DMS153 (cell line): ENCODE results near the gene GNB1L.
"Not testable (repeated sequence)": the region's sequence is repeated elsewhere in the genome, so short reads cannot be mapped to it uniquely, and the experiment has no call there.

Source experiments
- DNase-seq: peaks from one replicate; lab custom pipeline; 2025; lab: John Stamatoyannopoulos, UW

The GNB1L gene

DNA sequence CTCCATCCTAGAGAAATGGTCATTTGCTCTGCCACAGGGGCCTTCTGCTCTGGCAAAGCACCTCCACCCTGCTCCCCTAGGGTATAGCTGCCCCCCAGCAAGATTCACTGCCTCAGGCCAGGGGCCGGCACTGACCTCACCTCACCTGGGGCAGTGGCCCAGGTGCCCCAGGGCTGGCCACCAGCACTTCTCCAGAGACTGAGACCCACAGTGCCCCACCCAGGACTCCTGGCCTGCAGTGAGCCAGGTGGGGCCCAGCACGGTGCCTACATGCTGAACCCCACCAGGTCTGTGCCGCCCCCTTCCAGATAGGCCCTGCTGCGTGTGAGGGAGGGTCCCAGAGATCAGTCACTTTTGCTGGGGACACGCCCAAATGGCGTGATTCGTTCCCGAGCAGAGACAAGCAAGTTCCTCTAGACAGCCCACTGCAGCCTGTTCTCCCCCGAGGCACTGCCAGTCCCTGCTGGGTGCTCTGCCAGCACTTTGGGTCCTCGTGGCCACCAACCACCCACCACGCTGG lies 10.8 kb downstream of the GNB1L start:
- DNase-seq: no peak

DNA sequence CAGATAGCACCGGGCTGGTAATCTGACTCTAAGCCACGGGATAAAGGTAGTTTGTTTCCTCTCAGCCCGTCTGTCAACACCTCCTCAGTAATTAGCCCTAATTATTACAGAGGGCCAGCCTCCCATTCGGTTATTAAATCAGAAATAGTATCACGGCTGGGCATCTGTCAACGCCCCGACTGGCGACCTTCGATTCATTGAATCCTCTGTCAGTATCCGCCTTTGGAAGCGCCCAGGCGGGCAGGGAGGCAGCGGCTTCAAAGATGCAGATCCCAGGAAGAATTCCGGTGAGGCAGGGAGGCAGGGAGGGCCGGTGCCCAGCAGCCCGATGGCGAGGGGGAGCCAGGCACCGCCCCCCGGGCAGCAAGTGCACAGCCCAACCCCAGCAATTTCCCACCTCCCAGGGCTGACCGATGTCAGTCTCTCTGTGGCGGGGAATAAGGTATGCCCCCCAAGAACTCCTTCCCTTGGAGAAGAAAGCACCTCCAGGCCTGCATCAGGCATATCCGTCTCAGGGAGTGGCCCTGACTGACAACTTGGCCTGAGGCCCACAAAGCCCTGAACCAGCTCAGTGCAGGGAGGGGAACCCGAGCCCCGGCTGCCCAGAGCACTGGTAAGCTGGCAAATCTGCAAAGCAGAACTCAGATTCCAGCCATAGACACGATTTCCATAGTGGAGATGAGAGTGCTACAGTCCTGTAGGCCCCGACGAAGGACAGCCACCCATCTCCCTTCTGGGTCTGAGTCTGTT lies 11.4 kb downstream of the GNB1L start:
- DNase-seq: no peak

DNA sequence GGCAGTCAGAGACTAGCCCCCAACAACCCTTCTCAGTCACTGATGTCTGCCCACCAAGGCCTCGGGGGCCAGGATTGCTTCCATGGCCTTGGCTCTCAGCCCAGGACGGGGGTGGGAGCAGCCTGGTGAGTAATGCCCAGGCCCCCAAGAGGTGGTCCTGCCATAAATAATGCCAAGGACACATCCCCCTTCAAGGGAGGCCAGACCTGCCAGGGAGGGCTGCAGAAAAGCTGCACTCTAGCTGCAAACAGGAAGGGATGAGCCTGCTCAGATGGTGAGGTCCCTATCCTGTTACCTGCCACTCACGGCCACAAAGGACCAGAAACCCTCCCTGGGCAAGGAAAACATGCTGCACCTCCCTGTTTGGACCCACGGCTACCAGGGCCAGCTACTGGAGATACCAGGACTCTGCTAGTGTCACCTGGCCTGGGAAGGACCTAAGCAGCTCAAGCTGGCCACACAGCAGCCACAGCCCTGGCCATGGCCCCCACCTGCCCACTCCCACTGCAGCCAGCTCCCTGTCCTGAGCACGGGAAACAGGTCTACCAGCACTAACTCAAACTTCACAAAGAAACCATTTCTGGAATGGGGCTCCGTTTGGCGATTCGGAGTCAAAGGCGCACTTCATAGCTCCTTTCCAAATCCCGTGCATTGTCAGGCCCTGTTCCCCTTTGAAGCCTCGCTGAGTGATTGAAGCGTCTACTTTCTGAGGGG lies 12.1 kb downstream of the GNB1L start:
- no peak for DNase-seq

DNA sequence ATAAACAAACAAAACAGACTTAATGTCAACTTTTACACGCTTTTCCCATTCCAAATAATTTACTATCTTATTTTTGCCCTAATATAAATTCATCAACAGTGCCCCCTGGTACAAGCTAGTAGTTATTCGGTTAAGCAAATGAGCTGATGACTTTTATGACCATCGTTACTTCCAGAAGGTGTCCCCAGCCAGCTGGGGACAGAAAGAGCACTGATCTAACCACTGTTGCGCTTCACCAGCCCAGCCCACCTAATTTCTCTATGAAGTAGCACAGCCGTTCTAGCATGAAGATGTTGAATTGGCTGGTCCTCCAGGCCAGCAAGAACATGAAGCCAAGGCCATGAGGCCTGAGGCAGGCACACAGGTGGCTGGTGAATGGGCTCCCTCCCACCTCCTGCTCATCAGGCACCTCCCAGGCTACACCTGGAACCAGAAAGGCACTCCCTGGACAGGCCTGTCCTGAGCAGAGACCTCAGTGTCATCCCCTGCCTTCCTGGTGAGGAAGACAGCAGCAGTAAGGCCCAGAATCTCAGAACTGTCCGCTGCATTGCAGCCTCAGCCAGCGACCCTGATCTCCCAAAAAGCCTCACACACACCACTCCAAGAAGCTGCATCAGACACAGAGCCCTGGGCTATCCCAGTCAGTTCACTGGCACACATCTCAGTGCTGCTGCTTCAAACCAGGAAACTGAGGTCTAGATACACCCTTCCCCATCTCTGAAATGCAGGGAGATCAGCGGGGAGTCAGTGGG lies 12.9 kb downstream of the GNB1L start:
- no peak for DNase-seq

DNA sequence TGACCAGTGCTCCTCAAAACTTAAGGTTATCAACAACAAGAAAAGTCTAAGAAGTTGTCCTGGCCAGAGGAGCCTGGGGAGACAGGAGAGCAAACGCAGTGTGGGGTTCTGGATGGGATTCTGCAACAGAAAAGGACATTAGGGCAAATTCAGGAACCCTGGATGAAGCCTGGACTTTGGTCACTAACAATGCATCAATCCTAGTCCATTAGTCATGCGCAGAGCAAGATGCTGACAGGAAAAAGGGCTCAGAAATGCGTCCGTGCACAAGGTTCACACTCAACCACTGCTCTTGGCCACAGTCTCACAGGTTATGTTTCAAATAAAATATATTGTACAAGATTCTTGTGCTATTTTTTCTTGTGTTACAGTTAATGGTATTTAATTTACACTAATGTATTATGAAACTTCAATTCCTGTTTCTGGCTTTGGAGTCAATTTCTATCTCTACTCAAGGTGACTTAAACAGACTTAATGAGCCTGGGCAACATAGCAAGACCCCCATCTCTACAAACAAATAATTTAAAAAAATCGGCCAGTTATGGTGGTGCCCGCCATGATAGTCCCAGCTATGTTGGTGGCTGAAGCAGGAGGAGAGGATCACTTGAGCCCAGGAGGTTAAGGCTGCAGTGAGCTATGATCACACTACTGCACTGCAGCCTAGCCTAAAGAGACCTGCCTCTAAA lies 13.6 kb downstream of the GNB1L start:
- no peak for DNase-seq

DNA sequence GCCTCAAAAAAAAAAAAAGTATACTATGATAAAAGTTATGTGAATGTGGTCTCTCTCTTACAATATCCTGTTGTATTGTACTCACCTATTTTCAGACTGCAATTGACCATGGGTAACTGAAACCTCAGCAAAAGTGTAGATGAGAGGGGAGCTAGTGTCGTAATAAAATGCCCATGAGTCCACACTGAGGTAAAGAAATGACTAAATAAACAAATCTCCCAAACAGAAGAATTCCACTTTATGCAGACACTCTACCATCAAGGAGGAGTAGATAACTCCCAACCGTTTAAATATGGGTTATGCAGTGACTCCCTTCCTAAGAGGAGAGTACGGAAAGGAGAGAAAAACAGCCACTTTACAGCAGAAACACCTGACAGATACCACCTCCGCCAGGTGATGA lies 14.6 kb downstream of the GNB1L start:
- no peak for DNase-seq

DNA sequence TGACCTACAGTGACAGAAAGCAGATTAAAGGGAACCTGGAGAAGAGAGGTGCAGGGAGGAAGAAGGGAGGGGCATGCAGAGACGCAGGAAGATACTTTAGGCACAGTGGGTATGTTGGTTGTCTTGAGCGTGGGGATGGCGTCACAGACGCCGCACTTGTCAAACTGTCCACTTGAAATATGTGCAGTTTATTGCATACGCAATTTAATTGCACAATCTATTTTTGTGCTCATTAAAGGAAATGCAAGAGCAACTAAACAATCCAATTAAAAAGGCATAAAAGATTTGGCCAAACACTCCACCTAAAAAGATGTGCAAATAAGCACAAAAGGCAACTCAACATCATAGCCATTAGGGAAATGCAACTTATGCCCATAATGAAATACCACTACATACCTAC lies 16.8 kb downstream of the GNB1L start:
- DNase-seq: no peak

DNA sequence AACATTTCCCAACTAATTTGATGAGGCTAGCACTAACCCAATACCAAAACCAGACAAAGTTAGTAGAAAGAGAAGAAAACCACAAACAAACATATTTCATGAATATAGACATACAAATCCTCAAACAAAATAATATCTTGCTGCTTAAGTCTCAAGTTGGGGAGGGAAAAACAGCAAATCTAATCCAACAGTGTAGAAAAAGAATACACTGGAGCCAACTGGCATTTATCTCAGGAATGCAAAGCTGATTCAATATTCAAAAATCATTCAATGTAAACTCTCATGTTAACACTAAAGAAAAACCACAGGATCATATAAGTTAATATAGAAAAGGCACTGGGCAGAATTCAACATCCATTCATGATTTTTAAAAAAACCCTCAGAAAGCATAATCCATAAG lies 18.2 kb downstream of the GNB1L start:
- DNase-seq: no peak

DNA sequence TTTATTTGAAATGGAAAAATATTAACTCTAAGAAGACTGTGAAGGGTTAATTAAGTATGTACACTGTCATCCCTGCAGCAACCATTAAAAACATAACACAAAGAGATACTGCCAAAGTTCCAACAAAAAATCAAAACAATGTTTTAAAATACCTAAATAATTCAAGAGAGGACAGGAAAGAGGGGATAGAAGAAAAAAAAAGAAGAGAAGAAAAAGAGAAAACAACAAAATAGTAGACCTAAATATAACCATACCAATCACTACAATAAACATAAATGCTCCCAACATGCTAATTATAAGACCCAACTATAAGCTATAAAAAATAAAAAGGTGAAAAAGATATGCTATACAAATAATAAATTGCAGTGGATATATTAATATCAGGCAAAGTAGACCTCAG lies 20.1 kb downstream of the GNB1L start:
- DNase-seq: no peak

DNA sequence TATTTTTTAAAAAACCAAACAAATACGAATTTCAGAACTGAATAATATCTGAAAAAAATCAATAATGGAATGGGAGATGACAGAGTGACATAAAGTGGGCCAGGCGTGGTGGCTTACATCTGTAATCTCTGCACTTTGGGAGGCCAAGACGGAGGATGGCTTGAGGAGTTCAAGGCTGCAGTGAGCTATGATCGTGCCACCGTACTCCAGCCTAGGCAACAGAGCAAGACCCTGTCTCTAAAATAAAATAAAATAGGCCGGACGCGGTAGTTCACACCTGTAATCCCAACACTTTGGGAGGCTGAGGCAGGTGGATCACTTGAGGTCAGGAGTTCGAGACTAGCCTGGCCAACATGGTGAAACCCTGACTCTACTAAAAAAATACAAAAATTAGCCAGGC lies 21.3 kb downstream of the GNB1L start:
- not testable (repeated sequence) for DNase-seq

DNA sequence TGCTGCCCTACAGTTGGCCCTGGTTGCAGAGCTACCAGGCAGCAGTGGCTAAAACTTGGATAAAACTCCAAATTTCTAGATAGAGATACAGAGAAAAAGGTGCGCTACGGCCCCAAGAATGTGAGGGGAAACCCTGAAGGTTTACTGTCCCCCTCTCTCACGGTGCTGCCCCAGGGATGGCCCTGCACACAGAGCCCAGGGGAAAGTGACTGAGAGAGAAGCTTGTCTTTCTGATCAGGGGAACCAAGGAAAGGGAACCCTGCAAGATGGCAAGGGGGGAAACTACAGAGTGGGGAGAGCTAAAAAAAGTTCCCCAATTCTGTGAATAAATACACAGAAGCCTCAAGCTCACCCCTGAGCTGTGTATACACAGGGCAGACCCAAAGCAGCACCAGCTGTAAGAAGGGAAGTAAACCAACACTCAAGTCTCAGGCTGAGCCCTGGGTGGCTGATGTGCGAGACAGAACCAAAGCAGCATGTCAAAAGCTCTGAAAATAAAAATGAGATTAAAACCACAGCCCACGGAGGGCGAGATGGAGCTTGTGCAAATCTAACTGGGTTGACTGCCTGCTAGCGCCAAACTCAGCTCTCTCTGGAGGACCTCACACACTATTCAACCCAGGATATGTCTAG lies 22.1 kb downstream of the GNB1L start:
- no peak for DNase-seq

DNA sequence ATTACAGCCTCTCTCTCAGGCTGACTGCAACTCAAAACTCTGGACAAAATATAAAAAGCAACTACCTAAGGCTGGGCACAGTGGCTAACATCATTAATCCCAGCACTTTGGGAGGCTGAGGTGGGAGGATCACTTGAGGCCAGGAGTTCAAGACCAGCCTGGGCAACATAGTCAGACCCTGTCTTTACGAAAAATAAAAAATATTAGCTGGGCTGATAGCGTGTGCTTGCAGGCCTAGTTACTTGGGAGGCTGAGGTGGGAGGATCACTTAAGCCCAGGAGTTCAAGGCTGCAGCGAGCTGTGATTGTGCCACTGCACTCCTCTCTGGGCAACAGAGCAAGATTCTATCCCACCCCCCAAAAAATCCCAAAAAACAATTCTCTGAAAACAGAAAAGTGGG lies 22.7 kb downstream of the GNB1L start:
- not testable (repeated sequence) for DNase-seq

DNA sequence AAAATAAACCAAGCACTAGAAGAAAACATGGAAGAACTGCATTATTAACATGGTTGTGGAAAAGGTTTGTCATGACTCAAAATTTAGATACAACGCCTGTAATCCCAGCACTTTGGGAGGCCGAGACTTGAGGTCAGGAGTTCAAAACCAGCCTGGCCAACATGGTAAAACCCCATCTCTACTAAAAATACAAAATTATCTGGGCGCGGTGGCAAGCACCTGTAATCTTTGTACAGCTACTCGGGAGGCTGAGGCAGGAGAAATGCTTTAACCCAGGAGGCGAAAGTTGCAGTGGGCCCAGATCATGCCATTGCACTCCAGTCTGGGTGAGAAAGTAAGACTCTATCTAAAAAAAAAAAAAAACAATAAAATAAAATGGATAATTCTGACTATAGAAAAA lies 23.7 kb downstream of the GNB1L start:
- DNase-seq: no peak

DNA sequence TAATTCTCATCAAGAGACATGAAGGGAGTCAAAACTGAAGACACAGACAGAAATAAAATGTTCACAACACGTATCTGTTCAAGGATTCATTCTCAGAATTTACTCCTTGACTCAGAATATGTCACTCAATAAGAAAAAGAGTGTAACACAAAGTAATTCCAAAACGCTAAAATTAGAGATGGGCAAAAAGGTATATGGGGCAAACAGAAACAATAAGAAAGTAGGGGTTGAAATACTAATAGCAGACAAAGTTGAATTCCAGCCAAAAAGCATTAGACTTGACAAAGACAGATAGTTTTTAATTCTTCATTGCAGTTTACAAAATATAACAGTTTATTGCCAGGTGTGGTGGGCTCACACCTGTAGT lies 26.7 kb downstream of the GNB1L start:
- no peak for DNase-seq

DNA sequence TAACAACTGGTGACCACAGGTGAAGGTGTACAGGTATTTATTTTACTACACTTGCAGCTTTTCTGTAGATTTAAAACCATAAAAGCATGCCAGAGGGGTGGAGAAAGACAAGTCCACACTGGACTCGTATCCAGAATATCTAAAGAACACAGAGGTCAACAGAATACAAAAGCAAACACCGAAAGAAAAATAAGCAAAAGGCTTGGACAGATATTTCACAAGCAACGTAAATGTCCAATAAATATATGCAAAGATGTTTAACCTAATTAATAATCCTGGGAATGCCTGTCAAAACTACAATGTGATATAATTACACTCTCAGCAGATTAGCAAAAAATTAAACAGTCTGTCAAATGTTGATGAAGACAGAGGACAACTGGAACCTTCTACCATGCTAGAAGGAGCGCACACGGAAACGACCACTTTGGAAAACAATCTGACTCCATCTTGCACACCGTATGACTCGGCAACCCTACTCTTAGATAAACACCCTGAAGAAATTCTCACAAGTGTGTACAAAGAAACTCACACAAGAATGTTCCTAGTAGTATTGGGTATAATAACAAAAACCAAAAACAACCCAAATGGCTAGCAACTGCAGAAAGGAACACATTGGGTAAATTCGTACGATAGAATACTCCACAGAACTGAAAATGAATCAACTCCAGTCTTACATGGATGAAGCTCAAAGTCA lies 27.2 kb downstream of the GNB1L start:
- DNase-seq: no peak

DNA sequence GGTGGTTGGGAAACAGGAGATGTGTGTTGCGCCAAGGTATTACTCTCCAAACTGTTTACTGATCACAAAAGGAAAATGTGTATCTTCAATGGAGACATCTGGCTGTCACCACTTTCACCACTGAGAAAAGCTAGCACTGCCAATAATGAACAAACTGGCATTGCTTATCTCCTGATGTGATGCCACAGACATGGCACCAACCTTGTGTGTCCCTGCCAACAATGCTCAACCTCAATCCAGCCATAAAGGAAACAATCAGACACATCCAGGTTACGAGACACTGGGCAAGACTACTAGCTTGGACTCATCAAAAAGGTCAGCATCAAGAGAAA lies 28.1 kb downstream of the GNB1L start:
- DNase-seq: no peak

DNA sequence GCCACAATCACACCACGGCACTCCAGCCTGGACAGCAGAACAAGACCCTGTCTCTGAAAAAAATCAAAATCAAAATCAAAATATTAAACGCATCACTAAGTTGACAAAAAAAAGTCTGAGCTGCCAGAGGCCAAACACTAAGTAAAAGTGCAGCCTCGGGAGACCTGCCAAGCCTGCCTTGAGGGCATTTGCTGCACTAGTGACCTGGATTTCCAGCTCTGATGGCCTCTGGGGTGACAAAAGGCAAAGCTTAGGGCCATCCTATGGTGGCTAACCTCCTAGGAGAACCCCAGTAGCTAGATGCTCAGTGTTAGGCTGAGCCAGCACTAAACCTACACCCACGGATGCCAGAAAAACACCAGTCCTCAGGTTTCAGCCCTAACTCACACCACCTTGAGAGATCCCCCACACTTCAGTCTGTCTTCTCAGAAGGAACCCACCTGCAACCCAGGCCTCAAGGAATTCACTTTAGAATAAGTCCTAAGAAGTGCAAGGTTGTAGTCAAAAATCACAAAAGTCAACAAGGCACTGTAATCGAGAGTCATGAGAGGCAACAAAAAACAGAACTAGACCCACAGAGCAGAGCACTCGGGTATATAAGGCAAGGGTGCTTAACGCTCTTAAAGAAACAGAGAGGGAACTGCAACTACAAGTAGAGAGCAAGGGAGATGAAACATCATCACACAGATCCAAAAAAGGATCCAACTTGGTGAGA lies 28.6 kb downstream of the GNB1L start:
- DNase-seq: no peak

DNA sequence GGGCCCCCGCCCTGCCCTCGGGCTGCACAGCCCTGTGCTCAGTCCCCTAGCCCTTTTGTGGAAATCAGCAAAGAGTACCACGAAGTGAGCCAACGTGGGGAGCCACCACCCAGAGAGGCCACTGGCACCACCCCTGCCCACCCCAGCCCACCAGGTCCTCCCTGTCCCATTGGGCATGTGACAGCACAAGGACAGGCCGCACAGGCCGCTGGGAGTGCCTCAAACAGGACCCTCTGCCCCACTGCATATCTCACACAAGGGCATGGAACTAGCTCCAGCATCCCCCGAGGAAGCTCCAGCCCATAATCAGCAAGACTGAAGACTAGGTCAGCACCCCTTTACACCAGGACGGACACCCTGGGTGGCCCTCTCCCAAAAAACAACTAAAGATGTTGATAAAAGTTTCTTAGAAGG lies 29.7 kb downstream of the GNB1L start:
- no peak for DNase-seq

DNA sequence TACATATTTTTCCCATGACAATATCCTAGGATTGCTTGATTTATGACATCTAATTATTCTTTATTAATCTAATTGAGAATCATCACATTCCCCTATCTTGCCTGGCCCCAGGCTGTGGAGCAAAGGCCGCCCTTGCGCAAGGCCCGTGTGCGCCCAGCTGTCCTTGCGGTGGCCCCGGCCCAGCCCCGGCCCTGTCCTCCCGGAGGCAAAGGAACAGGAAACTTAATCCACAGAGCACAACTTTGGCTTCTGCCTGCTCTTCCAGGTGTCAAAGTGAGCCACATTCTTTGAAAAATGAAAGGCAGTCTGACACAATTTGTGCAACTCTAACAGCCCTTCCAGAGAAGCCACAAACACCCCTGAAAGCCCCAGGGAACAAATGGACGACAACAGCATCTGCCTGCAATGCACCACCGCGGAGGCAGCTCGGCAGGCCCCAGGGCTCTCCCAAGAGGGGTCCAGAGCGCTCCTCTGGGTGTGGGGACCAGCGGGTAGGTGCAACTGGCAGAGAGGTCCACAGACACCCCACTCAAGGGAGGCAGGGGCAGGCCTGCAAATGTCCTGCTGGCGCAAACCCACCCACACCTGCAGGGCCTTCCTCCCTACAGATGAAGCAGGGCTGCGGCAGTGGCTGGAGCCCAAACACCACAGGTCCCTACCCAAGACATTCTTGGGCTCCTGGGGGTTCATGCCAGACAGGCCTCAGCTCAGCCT lies 30.3 kb downstream of the GNB1L start:
- no peak for DNase-seq

DNA sequence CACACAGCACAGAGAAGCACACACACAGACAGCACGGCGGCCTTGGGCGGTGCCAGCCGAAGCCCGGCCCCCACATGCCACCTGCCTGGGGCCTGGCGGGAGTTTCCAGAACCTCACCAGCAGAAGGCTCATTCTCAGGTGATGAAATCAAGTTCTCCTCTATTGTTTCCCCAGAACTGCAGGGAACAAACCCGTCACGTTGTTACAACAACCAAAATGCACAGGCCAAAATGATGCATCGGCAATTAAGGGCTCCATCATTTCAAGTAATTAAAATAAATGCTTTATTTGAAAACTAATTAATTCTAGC lies 30.8 kb downstream of the GNB1L start:
- no peak for DNase-seq
